Measurements from ENCODE around the gene OR2W3.

- TF ChIP-seq CTCF (IDR thresholded peaks at IDR 0.05) (no peak), ZFX (IDR thresholded peaks at IDR 0.05; ENCODE audit: borderline replicate concordance) (no peak)
Measured at GRCh38 chr1:247854899-247855545, 40.4 kb upstream of the OR2W3 start.

All from 22Rv1 (cell line).